Stimulated activated CD8-positive, alpha-beta memory T cell treated with anti-CD3 and anti-CD28 coated beads, Interleukin-4, amount 100 ng/mL, for 48 hours (primary cell): Measurements from ENCODE around the gene SC5D.

Experiments
- DNase-seq: peaks from one replicate; pipeline ENCODE4 v3.0.0-alpha.2; 2020

Gene SC5D

DNA sequence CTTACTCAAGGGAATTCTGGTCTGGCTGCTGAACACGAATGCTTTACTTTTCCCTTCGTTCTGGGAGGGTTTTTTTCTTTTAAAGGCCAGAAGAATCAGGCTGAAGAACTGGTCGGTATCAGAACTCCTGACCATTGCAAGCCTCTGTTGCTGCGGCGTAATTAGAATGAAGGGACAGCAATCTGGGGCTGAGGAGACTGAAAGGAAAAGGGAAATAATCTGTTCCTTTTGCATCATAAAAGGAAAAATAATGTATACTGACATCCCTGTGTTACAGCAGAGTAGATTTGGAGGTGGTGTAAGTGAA lies 670 bp downstream of the SC5D start:
- no peak for DNase-seq

DNA sequence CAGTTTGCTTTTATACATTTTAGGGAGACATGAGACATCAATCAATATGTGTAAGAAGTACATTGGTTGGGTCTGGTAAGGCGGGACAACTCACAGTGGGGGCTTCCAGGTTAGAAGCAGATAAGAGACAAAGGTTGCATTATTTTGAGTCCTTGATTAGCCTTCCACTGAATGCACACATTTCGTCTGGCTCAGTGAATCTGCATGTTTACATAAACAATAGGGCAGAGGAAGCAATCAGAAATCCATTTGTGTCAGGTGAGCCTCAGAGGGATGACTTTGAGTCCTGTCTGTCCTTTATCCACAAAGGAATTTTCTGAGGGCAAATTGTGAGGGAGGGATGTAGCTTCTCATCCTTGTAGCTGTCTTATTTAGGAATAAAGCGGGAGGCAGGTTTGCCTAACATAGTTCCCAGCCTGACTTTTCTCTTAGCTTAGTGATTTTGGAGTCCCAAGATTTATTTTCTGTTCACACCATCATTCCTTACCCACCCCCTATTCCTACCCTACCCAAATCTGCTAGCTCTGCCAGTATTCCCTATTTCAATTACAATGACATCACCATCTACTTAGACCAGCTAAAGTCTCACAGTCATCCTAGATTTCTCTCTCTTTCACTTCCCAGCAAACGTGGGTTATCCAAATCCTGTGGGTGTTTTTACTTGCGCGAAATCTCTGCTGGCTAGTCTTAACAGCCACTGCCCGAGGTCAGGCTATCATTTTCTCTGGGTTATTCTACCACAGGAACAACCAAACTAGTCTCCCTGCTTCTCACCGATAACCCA lies 2.9 kb downstream of the SC5D start:
- no peak for DNase-seq

DNA sequence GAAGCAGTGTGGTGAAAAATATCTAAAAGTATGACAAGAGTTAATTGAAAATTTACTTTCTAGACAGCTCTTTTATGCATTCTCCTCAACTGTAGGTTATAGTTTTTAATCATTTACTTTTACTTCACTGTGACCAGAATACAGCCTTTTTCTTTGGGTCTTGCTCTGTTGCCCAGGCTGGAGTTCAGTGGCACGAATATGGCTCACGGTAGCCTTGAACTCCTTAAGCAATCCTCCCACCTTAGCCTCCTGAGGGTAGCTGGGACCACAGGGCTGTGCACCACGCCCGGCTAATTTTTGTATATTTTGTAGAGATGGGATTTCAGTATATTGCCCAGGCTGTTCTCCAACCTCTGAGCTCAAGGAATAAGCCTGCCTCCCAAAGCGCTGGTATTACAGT lies 5.3 kb downstream of the SC5D start:
- no peak for DNase-seq

DNA sequence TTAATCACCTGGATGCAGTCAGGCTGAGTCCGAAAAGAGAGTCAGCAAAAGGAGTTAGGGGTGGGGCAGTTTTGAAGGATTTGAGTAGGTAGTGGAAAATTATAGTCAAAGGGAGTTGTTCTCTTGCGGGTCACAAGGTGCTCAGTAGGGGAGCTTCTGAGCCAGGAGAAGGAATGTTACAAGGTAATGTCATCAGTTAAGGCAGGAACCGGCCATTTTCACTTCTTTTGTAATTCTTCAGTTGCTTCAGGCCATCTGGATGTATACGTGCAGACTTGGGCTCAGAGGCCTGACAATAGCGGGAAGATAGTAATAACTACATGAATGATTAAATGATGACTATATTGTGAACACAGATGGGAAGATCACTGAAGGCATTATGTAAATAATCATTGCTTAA lies 6.2 kb downstream of the SC5D start:
- DNase-seq: no peak

DNA sequence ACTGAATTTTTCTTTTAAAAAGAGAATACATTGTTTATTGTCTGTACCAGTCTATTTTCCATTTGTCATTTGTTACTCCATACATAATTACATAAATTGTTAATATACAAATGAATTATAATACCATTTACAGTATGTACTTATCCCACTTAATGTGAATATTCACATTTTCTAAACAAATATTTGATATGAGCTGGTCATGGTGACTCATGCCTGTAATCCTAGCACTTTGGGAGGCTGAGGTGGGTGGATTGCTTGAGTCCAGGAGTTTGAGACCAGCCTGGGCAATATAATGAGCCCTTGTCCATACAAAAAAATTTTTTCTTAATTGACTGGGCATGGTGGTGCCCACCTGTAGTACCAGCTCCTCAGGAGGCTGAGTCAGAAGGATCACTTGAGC lies 6.8 kb downstream of the SC5D start:
- DNase-seq: no peak

DNA sequence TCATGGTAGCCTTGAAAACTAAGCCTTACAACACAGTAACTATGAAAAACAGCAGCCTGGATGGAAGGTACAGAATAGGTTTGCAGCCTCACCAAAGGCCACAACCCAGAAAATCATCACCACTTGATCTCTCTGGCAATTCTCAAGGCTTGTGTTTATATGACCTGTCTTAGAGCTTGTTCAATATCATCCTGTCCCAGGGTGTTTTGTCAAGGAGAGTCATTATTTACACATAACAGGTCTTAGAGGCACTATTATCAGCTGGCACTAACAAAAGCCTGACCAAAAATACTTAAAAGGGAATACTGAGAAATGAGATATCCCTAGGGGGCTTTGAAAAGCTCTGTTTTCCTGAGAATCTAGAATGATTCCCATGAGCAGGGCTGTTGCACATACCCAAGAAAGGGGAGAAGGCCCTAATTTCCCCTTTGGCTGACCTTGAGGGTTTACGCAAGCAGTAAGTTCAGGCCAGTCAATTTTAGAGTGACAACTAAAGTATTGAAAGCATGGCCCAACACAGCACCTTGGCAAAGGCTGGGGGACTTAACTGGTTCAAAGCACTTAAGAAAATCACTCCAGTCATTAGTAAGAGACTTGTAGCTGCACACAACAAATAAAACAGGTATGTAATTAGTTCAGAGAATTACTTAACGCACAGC lies 7.9 kb downstream of the SC5D start:
- DNase-seq: no peak

DNA sequence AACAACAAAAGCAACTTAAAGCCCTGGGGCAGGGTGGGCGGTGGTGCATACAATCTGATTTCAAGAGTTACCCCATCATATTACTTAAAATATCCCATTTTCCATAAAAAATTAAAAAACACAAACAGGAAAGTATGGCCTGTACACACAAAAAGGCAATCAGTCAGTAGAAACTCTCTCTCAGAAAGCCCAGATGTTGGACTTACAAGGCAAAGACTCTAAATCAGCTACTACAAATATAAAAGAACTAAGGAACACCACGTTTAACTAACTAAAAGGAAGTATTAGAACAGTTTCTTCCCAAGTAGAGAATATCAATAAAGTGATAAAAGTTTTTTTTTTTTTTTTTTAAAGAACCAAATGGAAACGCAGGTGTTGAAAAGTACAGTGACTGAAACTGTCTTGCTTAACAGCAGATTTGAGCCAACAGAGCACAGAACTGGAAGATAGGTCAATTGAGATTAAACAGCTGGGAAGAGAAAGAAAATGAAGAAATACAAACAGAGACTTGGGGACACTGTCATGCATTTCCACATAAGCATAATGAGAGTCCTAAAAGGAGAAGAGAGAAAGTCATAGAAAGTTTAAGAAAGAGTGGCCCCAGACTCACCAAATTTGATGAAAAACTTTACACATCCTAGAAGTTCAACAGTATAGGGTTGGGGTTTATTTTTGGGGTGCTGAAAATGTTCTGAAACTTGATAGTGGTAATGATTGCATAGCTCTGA lies 8.6 kb downstream of the SC5D start:
- DNase-seq: no peak

DNA sequence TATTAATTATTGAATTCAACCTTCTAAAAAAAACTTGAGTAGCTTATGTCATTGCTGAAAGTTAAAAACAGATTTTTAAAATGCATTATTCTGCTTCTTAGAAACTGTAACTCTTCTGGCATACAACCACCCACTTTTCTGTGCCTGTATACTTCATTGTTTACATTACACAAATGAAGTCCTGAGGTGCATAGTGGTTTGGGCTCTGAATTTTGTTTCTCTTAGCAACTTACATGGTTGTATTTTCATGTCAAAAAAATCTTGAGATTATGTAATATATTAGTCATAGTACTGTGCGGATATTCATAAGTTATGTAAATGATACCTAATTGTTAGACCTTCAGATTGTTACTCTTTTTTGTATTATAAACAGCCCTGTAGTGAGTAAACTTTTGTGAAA lies 12.2 kb downstream of the SC5D start:
- no peak for DNase-seq

DNA sequence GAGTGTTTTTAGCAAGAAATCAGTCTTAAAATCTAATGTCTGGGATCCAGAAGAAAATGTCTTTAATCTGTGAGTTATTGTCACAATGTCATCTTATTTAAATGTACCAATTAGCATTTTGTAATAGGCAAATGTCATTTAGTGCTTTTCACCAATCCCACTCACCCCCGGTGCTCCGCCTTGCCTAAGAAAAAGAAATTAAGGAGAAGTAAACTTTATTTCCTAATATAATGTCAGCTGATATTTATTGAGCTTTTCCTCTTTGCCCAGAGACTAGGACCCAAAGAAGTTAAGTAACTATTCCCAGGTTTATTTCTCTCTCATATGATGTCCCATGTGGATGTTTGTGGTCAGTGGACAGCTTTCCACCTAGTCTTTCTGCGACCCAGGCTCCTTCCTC lies 16.2 kb downstream of the SC5D start:
- no peak for DNase-seq

DNA sequence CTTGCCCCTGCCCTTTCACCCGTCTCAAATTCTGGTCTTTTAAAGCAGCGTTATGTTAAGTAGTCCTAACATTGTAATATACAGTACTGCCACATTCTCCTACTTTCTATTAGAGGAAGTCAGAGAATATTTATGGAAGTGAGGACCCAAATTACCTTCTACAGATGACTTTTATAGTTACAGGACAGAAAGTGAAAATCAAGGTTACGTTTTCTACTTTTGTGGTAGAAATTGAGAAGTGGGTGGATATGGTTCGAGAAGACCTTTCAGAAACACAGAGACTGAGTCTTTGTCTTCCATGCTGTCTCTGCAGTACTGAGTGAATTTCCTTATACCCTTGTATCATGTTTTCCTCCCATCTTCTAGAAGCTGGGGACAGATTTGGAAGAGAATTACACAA lies 17.1 kb downstream of the SC5D start:
- no peak for DNase-seq

DNA sequence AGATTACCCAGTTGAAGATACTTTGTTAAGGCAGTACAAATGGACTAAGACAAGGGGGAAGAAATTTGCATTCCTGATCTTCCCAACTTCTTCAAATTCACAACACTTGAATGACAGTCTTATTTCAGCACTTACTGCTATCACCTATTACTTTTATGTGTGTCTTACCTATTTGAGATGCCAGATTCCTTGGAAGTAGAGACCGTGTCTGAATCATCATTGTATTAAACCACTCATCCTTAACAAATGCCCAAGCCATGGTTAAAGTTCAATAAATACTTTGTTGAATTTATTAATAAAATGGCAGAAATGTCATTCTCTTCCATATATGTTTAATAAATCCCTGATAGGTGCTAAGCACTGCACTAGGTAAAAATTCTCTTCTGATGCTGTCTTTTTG lies 18.3 kb downstream of the SC5D start:
- no peak for DNase-seq

DNA sequence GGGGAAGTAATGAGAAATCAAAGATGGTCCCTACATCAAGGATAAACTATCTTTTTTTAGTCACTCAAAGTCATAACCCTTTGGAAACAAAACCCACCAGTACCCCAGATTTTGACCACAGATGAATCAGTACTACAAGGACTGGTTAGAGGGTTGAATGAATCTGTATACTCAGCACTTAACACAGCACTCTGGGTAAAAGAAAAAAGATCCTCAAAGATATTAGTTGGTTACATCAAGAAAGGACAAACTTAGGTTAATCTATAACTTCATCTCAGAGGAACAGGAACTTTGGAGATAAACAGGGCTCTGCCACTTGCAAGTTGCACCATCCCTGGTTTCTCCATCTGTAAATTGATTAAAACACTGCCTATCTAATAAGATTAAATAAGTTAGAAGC lies 18.8 kb downstream of the SC5D start:
- no peak for DNase-seq

DNA sequence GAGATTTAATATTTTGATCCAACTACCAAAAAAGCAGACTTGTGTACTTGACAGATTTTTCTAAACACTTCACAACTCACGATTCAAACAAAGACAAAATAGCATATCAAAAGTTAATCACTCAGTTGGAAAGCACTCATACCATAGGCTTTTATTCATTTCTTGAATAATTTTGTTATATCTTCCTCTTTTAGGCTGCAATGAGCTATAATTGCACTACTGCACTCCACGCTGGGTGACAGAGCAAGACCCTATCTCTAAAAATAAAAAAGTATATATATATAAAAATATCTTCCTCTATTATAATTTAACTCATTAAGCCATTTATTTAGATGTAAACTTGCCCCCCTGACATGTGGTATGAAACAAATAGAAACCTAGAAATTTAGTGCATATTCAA lies 19.9 kb downstream of the SC5D start:
- no peak for DNase-seq

DNA sequence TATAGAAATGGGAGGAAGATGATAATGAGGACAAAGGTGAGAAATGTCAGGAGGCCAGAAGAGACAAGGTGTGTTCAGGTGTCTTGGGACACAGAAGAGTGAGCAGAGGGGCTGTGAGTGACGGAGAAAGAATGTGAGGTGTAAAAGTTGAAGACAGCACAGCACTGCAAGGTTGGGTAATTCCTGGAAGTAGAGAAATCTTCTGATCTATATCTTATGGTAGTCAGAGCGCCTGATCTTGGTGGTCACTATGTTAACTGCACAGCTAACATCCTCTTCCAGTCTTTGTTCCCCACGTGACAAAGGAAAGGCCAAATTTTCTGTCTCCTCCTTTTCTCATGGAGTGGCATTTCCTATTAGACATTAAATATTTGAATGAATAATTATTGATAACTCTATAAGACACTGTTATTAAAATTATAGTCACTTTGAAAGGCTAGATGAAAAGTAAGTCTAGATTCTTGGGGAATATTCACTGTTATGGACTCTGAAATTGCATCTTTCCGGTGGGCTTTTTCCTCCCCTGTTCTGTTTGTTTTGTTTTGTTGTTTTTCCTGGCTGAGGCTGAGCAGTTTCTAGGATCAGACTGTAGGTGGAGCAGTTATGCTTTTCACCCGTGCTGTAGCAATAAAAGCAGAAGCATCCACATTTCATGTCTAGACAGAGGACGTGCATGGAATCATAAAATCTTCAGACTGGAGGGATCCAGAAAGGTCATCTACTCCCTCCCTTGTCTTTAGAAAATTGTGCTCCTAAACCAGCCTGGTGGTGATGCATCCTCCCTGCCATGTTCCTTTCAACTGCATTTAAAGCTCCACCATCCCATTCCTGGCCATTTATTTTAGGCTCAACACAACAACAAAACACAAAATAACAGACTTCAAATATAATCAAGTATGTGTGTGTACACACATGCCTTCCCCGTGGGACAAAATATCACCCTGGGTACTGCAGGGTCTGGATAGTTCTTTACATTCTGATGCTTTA lies 26.6 kb downstream of the SC5D start:
- DNase-seq: no peak

DNA sequence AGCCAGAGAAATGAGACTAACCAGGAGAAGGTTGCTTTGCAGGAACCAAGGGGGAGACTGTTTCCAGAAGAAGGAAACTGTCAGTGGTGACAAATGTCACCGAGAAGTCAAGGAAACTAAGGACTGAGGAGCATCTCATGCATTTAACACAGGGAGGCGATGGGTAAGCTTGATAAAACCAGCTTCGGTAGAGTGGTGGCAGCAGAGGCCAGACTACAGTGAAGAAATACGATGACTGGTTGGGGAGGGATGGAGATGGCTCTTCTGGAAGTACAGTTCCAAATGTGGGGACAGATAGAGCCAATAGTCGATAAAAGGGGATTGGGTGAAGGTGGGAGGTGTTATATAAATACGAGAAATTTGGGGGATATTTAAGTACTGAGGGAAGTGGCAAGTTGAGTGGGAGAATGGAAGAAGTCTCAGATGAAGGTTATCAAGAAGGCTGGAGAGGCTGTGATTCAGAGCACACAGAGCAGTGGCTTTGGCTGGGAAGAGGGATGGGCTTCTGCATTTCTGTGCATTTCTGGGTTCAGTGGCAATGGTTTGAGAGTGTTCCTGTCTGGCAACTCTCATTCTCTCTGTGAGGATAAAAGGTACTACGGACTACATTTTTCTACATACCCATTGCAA lies 29.2 kb downstream of the SC5D start:
- DNase-seq: no peak

DNA sequence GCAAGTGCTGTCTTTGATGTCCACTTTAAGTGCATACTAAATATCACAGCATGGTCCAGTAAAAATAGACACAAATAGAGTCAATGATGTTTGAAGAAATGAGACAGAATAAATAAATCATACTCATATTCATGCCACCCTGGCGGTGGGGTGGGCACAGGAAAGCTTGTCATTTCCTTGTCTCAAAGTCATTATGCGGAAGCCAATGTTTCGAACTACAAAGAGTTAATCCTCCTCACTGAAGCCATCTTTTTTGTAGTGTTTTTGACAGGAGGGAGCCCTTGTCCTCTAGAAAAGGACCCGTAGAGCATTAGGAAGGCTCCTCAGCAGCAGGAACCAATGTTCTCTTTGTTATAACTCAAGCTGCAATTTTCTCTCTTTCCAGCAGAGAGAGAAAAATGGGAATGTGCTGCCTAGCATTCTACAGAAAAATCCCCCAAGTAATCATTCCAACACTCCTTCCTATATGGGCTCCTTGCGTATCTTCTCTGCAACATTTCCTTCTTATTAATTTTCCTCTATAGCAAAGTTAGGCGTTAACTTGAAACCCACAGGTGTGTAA lies 30.6 kb downstream of the SC5D start:
- DNase-seq: no peak

DNA sequence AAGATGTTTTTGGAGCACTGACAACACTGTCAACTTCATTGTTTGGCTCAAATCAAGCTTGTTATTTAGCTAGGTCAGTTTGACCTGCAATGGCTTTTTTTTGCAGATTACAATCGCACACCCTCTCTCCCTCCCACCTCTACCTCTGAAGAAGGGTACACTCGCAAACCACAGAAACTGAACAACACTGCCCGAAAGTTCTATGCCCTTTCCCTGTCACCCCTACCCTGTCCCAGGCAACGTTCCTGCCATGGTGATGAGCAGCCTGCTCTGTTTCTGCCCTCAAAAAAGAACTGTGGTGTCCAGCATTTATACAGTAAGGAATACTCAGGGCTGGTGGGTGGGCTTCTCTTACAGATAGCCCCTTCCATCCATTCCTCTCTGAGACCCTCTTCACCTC lies 33.7 kb downstream of the SC5D start:
- no peak for DNase-seq

DNA sequence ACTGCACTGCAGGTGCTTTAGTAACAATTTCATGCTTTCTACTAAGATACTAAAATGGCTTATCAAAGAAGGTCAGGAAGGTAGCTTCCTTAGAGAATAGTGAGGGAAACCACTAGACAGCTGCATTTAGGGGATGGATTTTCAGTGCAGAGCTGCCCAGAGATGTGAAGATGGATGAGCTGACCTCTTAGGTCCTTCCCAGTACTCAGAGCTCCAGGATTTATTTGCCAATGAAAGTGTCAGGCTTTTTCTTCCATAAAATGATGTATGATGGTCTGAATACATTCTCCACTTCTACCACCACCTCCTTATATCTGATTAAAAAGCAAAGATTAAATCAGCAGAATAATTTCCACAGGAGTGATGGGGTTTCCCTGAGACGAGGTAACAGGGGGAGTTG lies 35.0 kb downstream of the SC5D start:
- DNase-seq: no peak

DNA sequence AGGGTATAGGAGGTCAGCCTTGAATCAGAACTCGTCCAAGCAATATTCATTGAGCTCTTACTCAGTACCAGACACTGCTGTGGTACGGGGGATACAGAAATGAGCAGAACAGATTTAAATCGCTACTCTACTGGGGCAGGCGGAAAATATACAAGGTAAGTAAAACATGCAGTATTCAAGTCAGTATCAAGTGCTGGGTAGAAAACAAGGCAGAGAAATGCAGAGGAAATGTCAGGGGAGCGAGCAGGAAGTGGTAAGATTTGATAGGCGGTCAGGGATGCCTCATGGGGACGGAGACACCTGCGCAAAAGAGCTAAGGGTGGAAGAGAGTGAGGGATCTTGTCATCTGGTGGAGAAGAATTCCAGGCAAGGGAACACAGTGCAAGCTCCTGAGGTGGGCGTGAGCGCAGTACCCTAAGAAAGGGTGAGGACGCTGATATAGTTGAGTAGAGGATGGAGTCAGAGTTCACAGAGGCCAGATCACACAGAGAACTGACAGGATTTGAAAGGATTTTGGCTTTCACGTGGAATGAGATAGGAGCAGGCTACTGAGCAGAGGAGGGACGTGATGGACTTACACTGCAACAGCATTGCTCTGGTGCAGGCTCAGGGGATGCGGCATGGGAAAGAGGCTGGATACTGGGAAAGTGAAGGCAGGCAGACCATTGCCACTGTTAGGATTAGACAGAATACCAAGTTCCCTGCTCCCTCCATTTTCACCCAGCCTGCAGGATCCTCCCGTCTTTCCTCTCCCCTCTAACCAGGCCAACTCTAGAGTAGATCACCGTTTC lies 35.8 kb downstream of the SC5D start:
- peak; percentile 39 for DNase-seq

DNA sequence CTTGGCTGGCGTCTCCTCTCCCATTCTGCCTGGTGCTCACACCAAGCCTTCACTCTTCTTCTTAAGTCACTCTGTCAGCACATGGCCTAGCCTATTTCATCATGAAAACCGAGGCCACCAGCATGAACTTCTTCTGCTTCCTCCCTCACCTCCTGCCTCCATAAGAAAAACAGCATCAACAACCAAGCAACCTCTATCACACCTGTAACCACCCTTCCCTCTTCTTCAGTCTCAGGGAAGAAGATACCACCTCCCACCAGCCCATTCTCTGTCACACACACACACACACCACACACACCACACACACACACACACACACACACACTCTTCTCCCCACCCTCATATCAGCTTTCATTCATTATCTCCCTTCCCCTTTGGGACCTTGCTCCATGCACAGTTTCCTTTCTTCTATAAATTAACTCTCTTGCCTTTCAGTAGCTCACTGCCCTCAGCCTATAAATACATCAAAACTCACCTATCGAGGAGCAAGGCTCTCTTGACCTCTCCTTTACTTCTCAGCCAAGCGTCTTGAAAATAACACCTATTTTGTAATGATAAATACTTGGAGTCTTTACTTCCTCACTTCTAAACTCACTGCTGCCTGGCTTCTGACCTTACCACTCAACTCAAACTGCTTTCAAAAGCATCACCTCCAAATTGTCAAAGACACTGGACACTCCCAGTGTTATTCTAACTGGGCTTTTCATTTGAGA lies 36.6 kb downstream of the SC5D start:
- DNase-seq: no peak
